Measurements from ENCODE around the gene LIN7A.
"Not testable (repeated sequence)": the region's sequence is repeated elsewhere in the genome, so short reads cannot be mapped to it uniquely, and the experiment has no call there.

Gene LIN7A

DNA sequence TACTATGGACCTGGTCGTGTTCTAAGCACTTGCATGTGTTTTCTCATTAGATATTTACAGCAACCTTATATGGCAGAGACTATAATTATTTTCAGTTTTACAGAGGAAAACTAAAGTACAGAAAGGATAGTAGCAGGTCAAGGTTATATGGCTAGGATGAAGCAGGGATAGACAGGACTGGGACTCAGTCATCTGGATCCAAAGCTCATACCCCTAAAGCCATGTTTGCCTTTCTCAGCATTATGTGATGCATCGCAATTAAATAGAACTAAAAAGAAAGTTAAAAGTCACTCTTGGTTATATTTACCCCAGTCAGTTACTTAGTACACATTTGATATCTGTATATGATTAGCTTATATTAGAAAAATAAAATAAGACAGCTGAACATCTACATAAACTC is 13.3 kb downstream of the LIN7A start:
- in situ Hi-C loops (cut with MboI; ENCODE audit: low sequenced_read_pairs): no loop called here

DNA sequence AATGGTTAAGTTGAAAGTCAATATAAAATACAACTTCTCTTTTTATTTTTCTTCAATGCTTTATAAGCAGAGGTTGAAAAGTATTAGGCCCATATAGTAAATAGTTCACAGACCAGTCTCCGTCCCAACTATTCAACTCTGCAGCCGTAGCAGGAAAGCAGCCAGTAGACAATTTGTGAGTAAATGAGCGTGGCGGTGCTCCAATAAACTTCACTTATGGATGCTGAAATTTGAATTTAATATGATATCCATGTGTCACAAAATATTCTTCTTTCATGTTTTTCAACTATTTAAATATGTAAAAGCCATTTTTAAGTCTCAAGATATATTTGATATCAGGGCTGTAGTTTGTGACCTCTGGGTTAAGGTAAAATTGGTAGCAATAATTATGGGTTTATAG is 17.7 kb downstream of the LIN7A start:
- in situ Hi-C loops (cut with MboI; ENCODE audit: low sequenced_read_pairs): no loop called here

- in situ Hi-C loops (cut with MboI; ENCODE audit: low sequenced_read_pairs): no loop called here
These were observed 20.1 kb downstream of the LIN7A start for GRCh38 chr12:80917651-80918050.

- in situ Hi-C loops (cut with MboI; ENCODE audit: low sequenced_read_pairs): no loop called here
These were observed 24.6 kb downstream of the LIN7A start for GRCh38 chr12:80912901-80913770.

GRCh38 chr12:80909370-80909769 is 28.4 kb downstream of the LIN7A start:
- in situ Hi-C loops (cut with MboI; ENCODE audit: low sequenced_read_pairs): no loop called here

DNA sequence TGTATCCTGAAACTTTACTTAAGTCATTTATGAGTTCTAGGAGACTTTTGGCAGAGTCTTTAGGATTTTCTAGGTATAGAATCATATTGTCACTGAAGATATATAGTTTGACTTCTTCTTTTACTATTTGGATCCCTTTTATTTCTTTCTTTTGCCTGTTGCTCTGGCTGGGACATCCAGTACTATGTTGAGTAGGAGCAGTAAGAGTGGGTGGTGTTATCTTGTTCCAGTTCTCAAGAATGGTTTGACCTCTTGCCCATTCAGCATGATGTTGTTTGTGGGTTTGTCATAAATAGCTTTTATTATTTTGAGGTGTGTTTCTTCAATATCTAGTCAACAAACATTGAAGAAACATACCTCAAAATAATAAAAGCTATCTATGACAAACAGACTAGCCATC is 35.0 kb downstream of the LIN7A start:
- in situ Hi-C loops (cut with MboI; ENCODE audit: low sequenced_read_pairs): no loop called here

DNA sequence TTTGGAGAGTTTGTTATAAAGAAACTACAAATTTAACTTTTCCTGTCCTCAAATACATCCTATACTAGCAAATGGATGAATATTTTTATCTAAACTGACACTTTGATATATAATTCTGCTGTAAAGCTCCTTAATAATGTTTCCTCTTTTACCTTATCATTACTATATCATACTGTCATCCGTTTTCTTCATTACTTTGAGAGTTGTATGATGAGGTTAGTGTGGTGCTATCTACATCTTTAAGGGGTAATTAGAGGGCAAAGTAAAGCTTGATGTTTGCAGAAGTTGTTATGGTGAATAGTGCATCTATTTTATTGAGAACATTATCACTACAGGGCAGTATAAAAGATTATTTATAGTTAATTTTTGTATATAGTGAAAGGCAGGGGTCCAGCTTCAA is 36.1 kb downstream of the LIN7A start:
- in situ Hi-C loops (cut with MboI; ENCODE audit: low sequenced_read_pairs): no loop called here

DNA sequence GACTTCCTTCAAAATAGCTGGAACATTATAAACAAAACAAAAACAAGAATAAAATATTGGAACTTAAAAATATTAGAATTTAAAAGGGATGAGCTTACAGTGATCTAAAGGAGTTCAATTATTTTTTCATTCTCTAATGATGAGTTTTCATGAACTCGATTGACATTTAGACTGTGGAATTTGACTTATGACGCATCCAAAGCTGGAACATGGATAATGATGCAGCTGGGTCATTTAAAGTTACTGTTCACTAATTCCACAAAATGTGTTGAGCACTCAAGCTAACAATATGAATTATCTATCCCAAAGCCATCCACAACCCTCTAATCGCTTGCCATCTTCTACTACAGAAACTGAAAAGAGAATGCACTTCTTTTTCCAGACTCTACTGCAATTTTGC is 42.5 kb downstream of the LIN7A start:
- in situ Hi-C loops (cut with MboI; ENCODE audit: low sequenced_read_pairs): no loop called here

DNA sequence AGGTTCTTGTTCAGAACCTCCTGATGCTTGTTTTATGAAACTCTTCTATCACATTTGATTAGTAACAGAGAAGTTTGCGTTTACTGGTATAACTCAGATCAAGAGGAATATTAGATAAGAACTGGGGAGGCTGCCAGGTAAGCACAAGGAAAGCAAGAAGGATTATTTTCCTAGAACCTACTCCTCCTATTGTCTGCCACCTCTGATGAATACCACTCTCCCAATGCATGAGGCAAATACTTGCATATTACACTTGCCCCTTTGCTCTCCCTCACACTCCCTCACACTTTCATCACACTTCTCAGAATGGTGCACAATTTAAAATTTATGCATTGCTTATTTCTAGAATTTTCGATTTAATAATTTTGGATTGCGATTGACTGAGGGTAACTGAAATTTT is 43.6 kb downstream of the LIN7A start:
- in situ Hi-C loops (cut with MboI; ENCODE audit: low sequenced_read_pairs): no loop called here

- in situ Hi-C loops (cut with MboI; ENCODE audit: low sequenced_read_pairs): no loop called here
These were observed 44.9 kb downstream of the LIN7A start for GRCh38 chr12:80892597-80893445.

DNA sequence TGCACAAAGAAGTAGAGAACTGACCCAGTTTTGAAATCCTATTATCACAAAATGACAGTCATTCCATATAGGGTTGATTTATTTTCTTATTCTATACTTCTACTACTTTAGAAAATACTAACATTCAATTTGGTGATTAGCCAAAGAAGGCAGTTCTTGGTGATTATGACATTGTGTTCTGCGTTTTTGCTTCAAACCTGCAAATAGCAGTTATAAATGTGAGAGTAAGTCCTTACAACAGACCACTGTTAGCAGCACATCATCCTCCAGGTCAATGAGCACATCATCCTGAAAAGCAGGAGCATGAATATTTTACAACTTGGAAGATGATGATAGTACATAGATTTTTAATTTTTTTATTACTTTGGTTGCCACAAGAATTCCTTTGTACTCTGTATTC is 53.1 kb downstream of the LIN7A start:
- in situ Hi-C loops (cut with MboI; ENCODE audit: low sequenced_read_pairs): no loop called here

DNA sequence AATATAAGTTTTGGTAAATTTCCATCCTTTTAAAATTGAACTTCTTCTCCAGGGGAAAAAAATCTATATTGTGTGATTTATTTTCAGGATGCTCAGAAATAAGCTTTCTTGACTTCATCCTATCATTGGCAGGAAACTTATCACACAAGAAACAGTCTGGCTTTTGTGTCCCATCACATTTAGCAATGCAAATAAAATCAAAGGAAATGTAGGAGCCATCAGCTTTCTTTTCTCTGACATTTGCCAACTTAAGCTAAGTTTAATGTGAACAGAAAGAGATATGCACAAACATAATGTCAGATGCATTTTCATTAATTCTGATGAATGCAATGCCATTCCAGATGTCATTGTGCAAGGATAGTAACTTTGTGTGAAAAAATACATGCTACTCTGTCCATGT is 56.6 kb downstream of the LIN7A start:
- in situ Hi-C loops (cut with MboI; ENCODE audit: low sequenced_read_pairs): no loop called here

DNA sequence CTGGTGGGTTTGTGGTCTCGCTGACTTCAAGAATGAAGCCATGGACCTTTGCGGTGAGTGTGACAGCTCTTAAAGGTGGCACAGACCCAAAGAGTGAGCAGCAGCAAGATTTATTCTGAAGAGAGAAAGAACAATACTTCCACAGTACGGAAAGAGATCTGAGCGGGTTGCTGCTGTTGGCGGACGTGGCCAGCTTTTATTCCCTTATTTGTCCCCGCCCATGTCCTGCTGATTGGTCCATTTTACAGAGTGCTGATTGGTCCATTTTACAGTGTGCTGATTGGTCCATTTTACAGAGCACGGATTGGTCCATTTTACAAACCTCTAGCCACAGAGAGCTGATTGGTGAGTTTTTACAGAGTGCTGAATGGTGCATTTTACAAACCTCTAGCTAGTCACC is 59.3 kb downstream of the LIN7A start:
- in situ Hi-C loops (cut with MboI; ENCODE audit: low sequenced_read_pairs): not testable (repeated sequence)

DNA sequence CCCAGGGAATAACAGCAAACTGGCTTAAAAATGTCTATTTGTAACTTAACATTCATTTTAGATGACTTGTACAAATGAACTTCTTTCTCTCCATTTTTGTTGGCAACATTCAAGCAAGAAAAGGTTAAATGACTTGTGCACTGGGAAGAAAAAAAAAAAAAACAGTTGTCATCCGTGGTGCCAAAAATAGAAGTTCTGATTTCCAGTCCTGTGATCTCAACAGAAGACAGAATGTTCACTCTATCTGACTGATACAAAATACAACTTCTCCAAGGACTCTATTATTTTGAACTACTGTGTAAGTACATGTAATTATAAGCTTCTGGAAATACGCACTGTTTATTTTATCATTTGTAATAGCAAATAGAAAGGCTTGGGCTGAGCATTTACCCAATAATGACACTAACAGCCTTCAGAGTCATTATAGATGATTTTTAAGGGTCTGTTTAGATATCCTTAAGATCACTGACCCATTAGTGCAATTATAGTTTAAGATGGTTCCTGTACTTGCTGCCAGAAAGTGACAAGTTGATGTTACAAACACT is 59.9 kb downstream of the LIN7A start:
- in situ Hi-C loops (cut with MboI; ENCODE audit: low sequenced_read_pairs): no loop called here

DNA sequence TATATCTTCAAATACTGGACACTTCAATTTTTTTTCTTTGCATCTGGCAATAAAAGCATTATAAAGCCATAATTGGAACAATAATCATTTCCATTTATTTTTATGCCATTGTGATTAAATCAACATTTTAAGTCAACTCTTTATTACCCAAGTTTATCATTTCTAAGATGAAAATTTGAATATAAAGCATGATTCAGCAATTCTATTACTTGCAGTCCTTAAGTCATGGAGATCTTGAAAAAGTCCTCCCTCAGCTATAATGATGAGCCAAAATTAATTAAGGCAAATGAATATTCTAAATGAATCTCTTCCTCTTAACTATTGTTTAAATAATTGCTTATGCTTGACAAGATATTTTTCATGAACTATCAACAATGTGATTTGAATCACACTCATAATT is 65.7 kb downstream of the LIN7A start:
- in situ Hi-C loops (cut with MboI; ENCODE audit: low sequenced_read_pairs): no loop called here

DNA sequence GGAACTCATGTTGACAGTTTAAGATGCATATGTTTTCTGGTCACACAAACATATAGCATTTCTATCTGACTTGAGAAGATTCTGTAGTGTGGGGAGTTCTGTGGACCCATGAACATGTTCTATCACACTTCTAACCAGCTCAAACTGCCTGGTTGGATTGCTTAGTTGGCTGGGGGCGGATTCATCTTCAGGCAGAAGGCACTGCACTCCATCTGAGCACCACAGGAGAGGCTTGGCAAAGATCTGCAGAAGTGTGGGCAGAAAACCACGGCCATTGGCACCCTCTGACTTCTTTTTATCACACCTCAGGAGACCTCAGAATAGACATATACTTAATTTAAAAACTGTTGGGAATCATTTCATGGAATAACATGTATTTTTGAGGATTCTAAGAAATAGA is 68.5 kb downstream of the LIN7A start:
- in situ Hi-C loops (cut with MboI; ENCODE audit: low sequenced_read_pairs): no loop called here

DNA sequence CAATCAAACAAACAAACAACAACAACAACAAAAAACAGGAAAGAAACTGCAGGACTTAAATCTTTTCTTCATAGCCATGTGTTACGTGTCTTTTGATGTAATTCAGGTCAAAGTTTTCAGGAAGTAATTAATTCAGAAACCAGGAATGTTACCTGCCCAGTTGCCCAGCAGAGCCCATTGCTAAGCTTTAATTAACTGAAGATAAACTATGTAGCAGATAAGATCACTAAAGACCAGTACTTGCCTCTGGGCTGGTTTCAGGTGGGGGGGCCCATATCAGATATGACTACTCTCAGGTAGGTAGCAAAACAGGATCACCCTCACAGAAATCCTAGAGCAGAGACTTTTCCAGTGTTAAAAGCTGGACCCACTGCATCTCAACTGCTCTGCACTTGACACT is 69.2 kb downstream of the LIN7A start:
- in situ Hi-C loops (cut with MboI; ENCODE audit: low sequenced_read_pairs): no loop called here

- in situ Hi-C loops (cut with MboI; ENCODE audit: low sequenced_read_pairs): no loop called here
These were observed 69.8 kb downstream of the LIN7A start for GRCh38 chr12:80867941-80868340.

- in situ Hi-C loops (cut with MboI; ENCODE audit: low sequenced_read_pairs): no loop called here
These were observed 73.5 kb downstream of the LIN7A start for GRCh38 chr12:80864046-80864735.

- in situ Hi-C loops (cut with MboI; ENCODE audit: low sequenced_read_pairs): no loop called here
These were observed 75.2 kb downstream of the LIN7A start for GRCh38 chr12:80862531-80862930.

DNA sequence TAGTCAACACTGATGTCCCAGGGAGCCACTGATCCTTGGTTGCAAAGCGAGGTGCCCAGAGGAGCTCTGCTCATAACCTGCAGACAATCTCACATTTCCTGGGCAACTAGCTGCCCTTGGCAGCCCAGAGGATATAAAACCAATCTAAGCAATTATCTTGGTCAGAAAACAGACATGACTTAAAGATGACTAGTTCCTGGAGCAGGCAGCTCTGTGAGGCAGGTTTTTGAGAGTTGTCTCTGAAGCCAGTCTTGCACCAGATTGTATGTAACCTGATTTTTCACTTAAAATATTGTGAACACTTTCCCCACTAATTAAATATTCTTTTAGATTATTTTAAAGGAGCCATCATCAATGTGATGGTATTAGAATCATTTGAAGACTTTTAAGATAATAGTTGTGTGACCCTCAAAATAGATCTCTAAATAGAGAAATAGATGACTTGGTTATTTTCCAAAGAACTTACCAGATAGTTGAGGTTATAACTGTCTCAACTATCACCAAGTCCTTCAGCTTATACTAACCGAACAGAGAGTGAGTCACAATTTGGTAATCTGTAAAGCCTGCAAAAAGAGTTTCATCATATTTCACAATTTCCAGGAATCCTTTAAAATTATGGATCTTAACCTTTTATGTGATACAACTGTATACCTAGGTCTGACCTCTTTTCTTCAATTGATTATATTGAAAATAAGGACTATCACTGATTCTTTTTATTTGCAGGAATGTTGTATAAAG is 75.9 kb downstream of the LIN7A start:
- in situ Hi-C loops (cut with MboI; ENCODE audit: low sequenced_read_pairs): no loop called here
